ENCODE data around the gene ENDOV. TPM values are rescaled to one million over a fixed set of nuclear protein-coding genes. Genes with fewer than 3 reads are reported as not detected.

Gene ENDOV
- total RNA-seq, 1 donor from 2014 or later: 36.1 TPM

DNA sequence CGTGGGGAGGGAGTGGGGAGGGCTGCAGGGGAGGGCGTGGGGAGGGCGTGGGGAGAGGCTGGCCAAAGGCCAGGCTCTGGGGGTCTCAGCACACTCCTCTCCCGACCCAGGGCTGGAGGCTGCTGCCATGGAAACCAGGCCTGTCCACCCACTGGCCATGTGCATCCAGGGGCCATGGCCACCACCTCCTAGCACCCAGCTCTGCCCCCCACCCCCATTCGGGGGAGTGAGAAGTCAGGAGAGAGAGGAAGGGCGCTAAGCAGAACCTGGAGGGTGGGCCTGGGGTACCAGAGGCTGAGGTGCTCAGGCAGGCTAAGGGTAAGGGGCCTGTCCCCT, 29.6 kb downstream of the ENDOV start:
- Mint-ChIP-seq H3K27me3 (peaks cover 13% of the 10 kb centered on the region), H3K4me3 (ENCODE audit: low read depth) (no peak overlapping the region), H3K4me1 (ENCODE audit: low read depth) (no peaks in the 10 kb centered on the region), H3K36me3 (ENCODE audit: insufficient read depth) (no peaks in the 10 kb centered on the region), H3K27ac (no peak overlapping the region), H3K9me3 (ENCODE audit: low read depth) (no peaks in the 10 kb centered on the region)
- TF ChIP-seq, protein P1, sequence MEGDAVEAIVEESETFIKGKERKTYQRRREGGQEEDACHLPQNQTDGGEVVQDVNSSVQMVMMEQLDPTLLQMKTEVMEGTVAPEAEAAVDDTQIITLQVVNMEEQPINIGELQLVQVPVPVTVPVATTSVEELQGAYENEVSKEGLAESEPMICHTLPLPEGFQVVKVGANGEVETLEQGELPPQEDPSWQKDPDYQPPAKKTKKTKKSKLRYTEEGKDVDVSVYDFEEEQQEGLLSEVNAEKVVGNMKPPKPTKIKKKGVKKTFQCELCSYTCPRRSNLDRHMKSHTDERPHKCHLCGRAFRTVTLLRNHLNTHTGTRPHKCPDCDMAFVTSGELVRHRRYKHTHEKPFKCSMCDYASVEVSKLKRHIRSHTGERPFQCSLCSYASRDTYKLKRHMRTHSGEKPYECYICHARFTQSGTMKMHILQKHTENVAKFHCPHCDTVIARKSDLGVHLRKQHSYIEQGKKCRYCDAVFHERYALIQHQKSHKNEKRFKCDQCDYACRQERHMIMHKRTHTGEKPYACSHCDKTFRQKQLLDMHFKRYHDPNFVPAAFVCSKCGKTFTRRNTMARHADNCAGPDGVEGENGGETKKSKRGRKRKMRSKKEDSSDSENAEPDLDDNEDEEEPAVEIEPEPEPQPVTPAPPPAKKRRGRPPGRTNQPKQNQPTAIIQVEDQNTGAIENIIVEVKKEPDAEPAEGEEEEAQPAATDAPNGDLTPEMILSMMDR (IDR thresholded peaks at IDR 0.05; ENCODE audit: unreplicated experiment): no peak
- DNase-seq (ENCODE audit: low spot score, unreplicated experiment): no peak

DNA sequence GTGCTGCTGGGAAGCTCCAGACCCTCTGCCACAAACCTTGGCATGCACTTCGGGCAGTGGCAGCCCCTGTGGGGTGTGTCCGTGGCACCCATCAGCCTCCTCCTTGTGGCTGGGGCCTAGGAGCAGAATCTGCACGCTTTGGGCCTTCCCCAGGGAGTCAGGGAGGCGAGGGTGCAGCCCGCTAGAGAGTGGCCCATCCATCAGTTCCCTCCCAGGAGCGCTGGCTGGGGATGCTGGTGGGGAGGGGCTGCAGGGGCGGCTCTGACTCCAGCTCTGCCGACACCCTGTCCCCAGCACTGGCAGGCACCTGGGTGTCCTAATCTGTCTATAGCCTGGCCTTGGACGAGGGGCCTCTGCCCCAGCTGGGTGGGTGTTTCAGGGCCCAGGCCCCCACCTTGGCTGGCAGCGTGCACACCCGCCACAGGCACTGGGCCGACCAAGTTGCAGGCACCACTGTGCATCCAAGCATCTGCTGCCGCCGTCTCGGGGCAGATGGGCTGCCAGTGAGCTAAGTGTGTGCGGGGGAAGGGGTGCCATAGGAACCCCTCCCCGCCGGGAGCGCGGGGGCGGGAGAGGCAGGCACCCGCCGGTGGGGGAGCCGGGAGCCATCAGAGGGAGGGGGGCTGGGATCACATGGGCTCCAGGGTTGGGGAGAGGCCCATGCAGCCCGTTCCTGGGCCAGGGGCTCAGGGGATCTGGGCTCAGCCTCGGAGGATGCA, 30.2 kb downstream of the ENDOV start:
- no peak overlapping the region for H3K4me3 Mint-ChIP-seq (ENCODE audit: low read depth)
- no peaks in the 10 kb centered on the region for H3K9me3 Mint-ChIP-seq (ENCODE audit: low read depth)
- H3K27me3 Mint-ChIP-seq: peaks cover 13% of the 10 kb centered on the region
- TF ChIP-seq, protein P1 (IDR thresholded peaks at IDR 0.05; ENCODE audit: unreplicated experiment): no peak
- H3K4me1 Mint-ChIP-seq (ENCODE audit: low read depth): no peaks in the 10 kb centered on the region
- H3K27ac Mint-ChIP-seq: no peak overlapping the region
- no peak for DNase-seq (ENCODE audit: low spot score, unreplicated experiment)
- no peaks in the 10 kb centered on the region for H3K36me3 Mint-ChIP-seq (ENCODE audit: insufficient read depth)

DNA sequence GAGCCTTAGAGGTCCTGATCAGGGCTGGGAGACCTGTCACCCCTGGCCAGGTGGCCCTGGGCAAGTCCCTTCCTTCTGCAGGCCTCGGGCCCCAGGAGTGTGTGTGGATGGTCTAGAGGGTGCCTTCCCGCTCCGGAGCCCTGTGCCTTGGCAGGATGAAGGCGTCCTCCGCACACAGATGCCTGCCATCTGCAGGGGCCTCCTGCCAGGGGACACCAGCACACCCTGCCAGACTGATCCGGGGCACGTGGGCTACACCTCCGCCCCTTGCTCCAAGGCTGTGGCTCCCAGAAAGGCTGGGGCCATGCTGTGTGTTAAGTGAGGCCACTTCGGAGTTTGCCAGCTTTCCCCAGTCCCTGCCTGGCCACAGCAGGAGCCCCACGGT, 30.8 kb downstream of the ENDOV start:
- Mint-ChIP-seq H3K27me3 (peaks cover 13% of the 10 kb centered on the region), H3K4me1 (ENCODE audit: low read depth) (no peaks in the 10 kb centered on the region), H3K36me3 (ENCODE audit: insufficient read depth) (no peaks in the 10 kb centered on the region), H3K4me3 (ENCODE audit: low read depth) (no peak overlapping the region), H3K27ac (no peak overlapping the region), H3K9me3 (ENCODE audit: low read depth) (no peaks in the 10 kb centered on the region)
- DNase-seq (ENCODE audit: low spot score, unreplicated experiment): no peak
- TF ChIP-seq, protein P1 (IDR thresholded peaks at IDR 0.05; ENCODE audit: unreplicated experiment): no peak

DNA sequence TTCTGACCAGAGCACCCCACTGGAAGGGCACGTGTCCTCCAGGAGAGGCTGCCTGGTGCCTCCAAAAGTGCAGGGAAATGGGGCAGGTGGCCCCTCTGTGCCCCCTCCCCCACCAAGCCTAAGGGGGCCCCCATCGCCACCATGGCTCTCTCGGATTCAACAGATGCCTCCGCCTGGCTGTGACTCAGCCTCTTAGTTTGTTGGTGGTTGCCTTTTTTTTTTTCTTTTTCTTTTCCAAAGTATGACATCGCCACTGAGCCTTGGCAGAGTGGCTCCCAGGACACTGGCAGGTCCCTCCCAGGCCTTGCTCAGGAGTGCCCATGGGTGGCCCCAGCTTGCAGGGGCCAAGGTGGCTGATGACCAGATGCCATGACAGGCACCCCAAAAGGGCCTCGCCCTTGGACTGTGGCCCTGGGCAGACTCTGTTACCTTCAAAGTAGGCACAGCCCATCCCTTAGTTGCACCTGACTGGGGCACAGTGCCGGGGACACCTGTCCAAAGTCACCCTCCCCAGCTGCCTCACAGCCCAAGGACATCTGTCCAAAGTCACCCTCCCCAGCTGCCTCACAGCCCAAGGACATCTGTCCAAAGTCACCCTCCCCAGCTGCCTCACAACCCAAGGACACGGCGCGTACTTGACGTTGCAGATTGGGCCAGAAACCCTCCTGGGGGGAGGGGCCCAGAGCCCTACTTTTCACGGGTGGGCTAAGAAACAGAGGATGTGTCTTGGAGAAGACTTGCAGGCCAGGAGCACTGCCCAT, 31.9 kb downstream of the ENDOV start:
- H3K4me1 Mint-ChIP-seq (ENCODE audit: low read depth): no peaks in the 10 kb centered on the region
- no peak overlapping the region for H3K4me3 Mint-ChIP-seq (ENCODE audit: low read depth)
- H3K9me3 Mint-ChIP-seq (ENCODE audit: low read depth): no peaks in the 10 kb centered on the region
- no peak overlapping the region for H3K27ac Mint-ChIP-seq
- H3K36me3 Mint-ChIP-seq (ENCODE audit: insufficient read depth): no peaks in the 10 kb centered on the region
- TF ChIP-seq, protein P1 (IDR thresholded peaks at IDR 0.05; ENCODE audit: unreplicated experiment): no peak
- DNase-seq (ENCODE audit: low spot score, unreplicated experiment): no peak
- peaks cover 13% of the 10 kb centered on the region for H3K27me3 Mint-ChIP-seq

DNA sequence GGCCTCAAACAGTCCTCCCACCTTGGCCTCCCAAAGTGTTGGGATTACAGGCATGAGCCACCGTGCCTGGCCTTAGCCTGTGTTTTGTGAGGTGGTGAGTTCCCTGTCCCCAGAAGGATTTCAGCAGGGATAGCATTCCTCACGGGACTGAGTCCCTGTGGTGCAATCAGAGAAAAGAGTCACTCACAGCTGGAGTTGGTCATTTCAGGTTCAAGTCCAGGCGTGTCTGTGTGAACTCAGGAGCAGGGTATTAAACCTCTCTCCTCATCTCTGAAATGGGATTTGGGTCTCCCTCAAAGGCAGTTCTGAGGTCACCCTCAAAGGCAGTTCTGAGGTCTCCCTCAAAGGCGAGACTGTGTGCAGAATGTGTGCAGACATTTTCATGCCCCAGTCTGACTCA, 32.8 kb downstream of the ENDOV start:
- Mint-ChIP-seq H3K9me3 (ENCODE audit: low read depth) (no peaks in the 10 kb centered on the region), H3K4me1 (ENCODE audit: low read depth) (no peaks in the 10 kb centered on the region), H3K4me3 (ENCODE audit: low read depth) (no peak overlapping the region), H3K36me3 (ENCODE audit: insufficient read depth) (no peaks in the 10 kb centered on the region), H3K27me3 (peaks cover 8% of the 10 kb centered on the region), H3K27ac (no peak overlapping the region)
- TF ChIP-seq, protein P1 (IDR thresholded peaks at IDR 0.05; ENCODE audit: unreplicated experiment): no peak
- DNase-seq (ENCODE audit: low spot score, unreplicated experiment): no peak
